ENCODE measurements around the gene FAM216A.
"Not testable (repeated sequence)": the region's sequence is repeated elsewhere in the genome, so short reads cannot be mapped to it uniquely, and the experiment has no call there.

DNA sequence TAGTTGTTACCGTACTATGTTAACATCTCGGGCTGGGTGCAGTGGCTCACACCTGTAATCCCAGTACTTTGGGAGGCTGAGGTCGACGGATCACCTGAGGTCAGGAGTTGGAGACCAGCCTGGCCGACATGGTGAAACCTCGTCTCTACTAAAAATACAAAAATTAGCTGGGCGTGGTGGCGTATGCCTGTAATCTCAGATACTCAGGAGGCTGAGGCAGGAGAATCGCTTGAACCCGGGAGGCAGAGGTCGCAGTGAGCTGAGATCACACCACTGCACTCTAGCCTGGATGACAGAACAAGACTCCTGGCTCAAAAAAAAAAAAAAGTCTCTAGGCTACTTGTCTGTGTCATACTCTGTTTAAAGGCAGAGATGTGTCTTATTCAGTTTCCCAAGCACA lies 2.9 kb upstream of the FAM216A start:
- TF ChIP-seq, protein P1, sequence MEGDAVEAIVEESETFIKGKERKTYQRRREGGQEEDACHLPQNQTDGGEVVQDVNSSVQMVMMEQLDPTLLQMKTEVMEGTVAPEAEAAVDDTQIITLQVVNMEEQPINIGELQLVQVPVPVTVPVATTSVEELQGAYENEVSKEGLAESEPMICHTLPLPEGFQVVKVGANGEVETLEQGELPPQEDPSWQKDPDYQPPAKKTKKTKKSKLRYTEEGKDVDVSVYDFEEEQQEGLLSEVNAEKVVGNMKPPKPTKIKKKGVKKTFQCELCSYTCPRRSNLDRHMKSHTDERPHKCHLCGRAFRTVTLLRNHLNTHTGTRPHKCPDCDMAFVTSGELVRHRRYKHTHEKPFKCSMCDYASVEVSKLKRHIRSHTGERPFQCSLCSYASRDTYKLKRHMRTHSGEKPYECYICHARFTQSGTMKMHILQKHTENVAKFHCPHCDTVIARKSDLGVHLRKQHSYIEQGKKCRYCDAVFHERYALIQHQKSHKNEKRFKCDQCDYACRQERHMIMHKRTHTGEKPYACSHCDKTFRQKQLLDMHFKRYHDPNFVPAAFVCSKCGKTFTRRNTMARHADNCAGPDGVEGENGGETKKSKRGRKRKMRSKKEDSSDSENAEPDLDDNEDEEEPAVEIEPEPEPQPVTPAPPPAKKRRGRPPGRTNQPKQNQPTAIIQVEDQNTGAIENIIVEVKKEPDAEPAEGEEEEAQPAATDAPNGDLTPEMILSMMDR (IDR thresholded peaks at IDR 0.05), result not testable (repeated sequence)
- TF ChIP-seq ZFX (IDR thresholded peaks at IDR 0.05; ENCODE audit: borderline replicate concordance), result not testable (repeated sequence)

All from 22Rv1 (cell line).